SJSA1 (cell line): ENCODE data around the gene ROBO2. TPM values are rescaled to one million over a fixed set of nuclear protein-coding genes. Genes with fewer than 3 reads are reported as not detected.

Source experiments
- DNase-seq, 2 experiments: peaks; one replicate each; pipeline ENCODE4 v3.0.0-alpha.2; 2015 to 2020; ENCODE audit warnings: low spot score in 2 of 2, low read depth in 1 of 2
- H3K27ac ChIP-seq: fragments of 250-450 bp; sonication (Bioruptor Pico); 2 replicates; pipeline ENCODE4 v1.5.1; 2020; ENCODE audit warnings: mild to moderate bottlenecking, moderate library complexity
- H3K27me3 ChIP-seq: fragments of 250-450 bp; sonication (Bioruptor Pico); replicated peaks from 2 replicates; pipeline ENCODE4 v1.5.1; 2020; ENCODE audit warnings: mild to moderate bottlenecking, moderate library complexity
- H3K36me3 ChIP-seq: fragments of 250-450 bp; sonication (Bioruptor Pico); 2 replicates; pipeline ENCODE4 v1.5.1; 2020; ENCODE audit warnings: mild to moderate bottlenecking
- H3K4me1 ChIP-seq: fragments of 250-450 bp; sonication (Bioruptor Pico); replicated peaks from 2 replicates; pipeline ENCODE4 v1.6.1; 2021; ENCODE audit warnings: mild to moderate bottlenecking
- H3K4me3 ChIP-seq: fragments of 250-450 bp; sonication (Bioruptor Pico); 2 replicates; pipeline ENCODE4 v1.5.1; 2020; ENCODE audit warnings: mild to moderate bottlenecking
- H3K9me3 ChIP-seq: fragments of 250-450 bp; sonication (Bioruptor Pico); replicated peaks from 2 replicates; pipeline ENCODE4 v1.5.1; 2020; ENCODE audit warnings: mild to moderate bottlenecking
- total RNA-seq: library from RNA; depleted of rRNA; stranded (reverse); fragments of >200 nt; shearing (Covaris generic); gene quantifications from 2 replicates; pipeline ENCODE4 v1.2.3, GENCODE V29; 2014

ROBO2 gene
- total RNA-seq, 1 experiment from 2014 or later, result not detected

DNA sequence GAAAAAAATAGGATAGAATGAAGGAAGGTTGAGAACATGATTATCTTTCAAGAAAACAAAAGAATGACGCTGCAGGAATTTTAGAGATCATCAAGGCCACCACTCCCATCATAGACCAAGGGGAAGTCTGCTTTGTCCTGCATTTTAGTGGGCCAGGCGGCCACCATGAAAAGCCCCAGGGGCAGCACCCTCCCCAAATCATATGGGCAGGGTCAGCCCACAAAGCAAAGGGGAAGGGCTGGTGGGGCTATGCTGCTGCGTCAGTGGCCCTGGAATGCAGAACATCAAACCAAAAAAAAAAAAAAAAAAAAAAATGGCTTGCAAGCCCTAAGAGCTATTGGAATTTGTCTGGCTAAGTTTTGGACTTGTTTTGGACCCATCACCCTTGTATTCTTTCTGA, 620.8 kb downstream of the ROBO2 start:
- H3K36me3 ChIP-seq, result no peaks in the 10 kb centered on the region
- no peak for DNase-seq

DNA sequence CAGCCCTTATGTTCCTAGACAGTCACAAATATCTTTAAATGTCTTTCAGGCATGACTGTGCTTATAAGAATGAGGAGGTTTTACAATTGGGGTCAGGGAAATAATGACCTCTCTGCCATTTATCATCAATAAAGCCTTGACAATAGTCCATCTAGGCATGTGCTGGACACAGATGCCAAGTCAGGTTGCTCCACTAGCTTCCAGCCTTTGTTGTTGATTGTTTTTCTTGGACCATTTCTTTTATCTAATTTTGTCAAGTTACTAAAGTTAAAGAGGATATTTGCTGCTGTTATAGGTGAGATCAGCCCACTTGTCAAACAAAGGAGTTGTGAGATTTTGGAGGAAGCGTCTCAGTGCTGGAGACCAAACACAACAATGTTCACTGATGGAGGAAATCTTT, 628.0 kb downstream of the ROBO2 start:
- Histone ChIP-seq H3K27me3 (no peaks in the 10 kb centered on the region), H3K36me3 (no peaks in the 10 kb centered on the region), H3K27ac (no peak overlapping the region), H3K4me3 (no peak overlapping the region), H3K9me3 (no peaks in the 10 kb centered on the region), H3K4me1 (no peaks in the 10 kb centered on the region)
- DNase-seq, result no peak

More for the DNA sequence above, 620.8 kb downstream of the ROBO2 start:
- Histone ChIP-seq H3K4me1 (no peaks in the 10 kb centered on the region), H3K9me3 (no peaks in the 10 kb centered on the region), H3K27me3 (no peaks in the 10 kb centered on the region), H3K27ac (no peak overlapping the region), H3K4me3 (no peak overlapping the region)

GRCh38 chr3:77668376-77668775, 628.5 kb downstream of the ROBO2 start:
- Histone ChIP-seq H3K4me3 (no peak overlapping the region), H3K4me1 (no peaks in the 10 kb centered on the region), H3K27me3 (no peaks in the 10 kb centered on the region), H3K27ac (no peak overlapping the region), H3K36me3 (no peaks in the 10 kb centered on the region), H3K9me3 (no peaks in the 10 kb centered on the region)
- DNase-seq, result no peak

DNA sequence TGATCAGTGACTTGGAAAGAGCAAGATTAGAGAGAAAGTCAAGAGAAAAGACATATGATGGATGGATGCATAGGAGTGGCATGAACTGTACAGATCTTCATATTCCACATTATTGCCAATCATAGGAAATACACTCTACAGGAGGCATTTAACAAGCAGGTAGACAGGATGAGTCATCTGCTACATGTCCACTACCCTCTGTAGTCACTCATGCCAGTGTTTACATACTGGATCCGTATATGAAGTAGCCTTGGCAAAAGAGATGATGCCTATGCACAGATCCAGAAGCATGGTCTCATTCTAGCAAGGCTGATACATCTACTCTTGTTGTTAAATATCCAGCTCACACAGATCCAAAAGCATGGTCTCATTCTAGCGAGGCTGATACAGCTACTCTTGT, 632.1 kb downstream of the ROBO2 start:
- Histone ChIP-seq H3K4me3 (no peak overlapping the region), H3K9me3 (no peaks in the 10 kb centered on the region), H3K27me3 (no peaks in the 10 kb centered on the region), H3K36me3 (no peaks in the 10 kb centered on the region), H3K27ac (no peak overlapping the region), H3K4me1 (no peaks in the 10 kb centered on the region)
- DNase-seq, result no peak

DNA sequence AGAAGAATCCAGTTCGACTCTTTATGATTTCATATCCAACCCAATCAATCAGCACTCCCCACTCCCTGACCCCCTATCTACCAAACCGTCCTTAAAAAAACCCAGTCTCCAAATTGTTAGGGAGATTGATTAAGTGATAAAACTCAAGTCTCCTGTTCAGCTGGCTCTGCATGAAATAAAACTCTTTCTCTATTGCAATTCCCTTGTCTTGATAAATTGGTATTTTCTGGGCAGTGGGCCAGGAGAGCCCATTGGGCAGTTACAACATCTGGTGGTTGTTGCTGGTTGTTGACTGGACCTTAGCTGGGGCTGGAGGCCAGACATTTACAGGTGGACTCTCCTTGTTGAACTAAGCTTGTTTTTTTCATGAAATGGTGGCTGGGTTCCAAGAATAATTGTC, 642.3 kb downstream of the ROBO2 start:
- Histone ChIP-seq H3K27ac (no peak overlapping the region), H3K27me3 (no peaks in the 10 kb centered on the region), H3K4me3 (no peak overlapping the region), H3K36me3 (no peaks in the 10 kb centered on the region), H3K4me1 (no peaks in the 10 kb centered on the region), H3K9me3 (no peaks in the 10 kb centered on the region)
- DNase-seq, result no peak

- Histone ChIP-seq H3K9me3 (no peaks in the 10 kb centered on the region), H3K36me3 (no peaks in the 10 kb centered on the region), H3K27ac (no peak overlapping the region), H3K4me3 (no peak overlapping the region), H3K27me3 (no peaks in the 10 kb centered on the region), H3K4me1 (no peaks in the 10 kb centered on the region)
- DNase-seq, result no peak
These were observed 644.2 kb downstream of the ROBO2 start for GRCh38 chr3:77684115-77684514.

DNA sequence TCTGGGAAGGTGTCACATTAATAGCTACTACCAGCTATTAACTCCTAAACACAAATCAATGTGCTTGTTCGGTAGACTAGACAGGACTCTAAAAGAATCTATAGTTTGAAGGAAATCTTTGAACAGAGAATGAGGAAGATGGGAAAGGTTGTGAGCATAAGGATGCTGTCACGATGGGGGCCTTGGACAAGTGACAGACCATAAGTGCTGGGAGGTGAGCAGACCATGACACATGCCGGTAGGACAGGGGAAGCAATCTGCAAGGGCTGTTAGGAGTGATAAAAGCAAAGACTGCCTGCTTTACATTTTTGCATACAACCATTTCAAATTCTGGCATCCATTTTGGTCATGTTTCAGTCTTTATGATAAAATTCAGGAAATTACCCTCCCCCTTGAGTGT, 645.8 kb downstream of the ROBO2 start:
- Histone ChIP-seq H3K4me3 (no peak overlapping the region), H3K4me1 (no peaks in the 10 kb centered on the region), H3K27me3 (no peaks in the 10 kb centered on the region), H3K36me3 (no peaks in the 10 kb centered on the region), H3K9me3 (no peaks in the 10 kb centered on the region), H3K27ac (no peak overlapping the region)
- no peak for DNase-seq

GRCh38 chr3:77686560-77686959, 646.7 kb downstream of the ROBO2 start:
- Histone ChIP-seq H3K4me3 (no peak overlapping the region), H3K9me3 (no peaks in the 10 kb centered on the region), H3K36me3 (no peaks in the 10 kb centered on the region), H3K4me1 (no peaks in the 10 kb centered on the region), H3K27me3 (no peaks in the 10 kb centered on the region), H3K27ac (no peak overlapping the region)
- DNase-seq, result no peak

- H3K36me3 ChIP-seq, result no peaks in the 10 kb centered on the region
- no peak overlapping the region for H3K4me3 ChIP-seq
These were observed 647.6 kb downstream of the ROBO2 start for GRCh38 chr3:77687545-77687944.

DNA sequence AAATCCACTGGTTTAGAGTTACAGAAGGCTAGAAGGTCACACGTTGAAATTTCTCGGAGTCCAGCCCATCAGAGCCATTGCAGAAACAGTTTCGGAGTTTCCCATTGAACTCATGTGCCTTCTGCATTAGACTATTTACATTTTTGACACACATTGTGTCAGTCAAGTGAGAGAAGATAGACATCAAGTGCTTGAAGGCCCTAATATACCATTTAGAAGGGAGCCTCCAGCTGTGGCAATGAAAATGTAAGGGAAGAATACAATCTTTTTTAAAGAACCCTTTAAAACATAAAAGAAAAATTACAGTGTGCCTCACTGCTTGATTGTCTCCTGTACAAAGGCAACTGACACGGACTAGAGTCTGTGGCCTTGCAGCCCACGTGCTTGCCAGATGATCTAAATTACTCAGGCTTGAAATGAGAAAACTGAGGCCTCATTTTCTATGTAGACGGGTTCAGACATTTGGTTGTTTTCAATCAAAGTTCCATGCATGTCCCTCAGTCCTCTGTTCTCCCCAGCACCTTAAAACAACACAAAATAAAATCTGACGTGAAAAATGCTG, 650.5 kb downstream of the ROBO2 start:
- Histone ChIP-seq H3K27me3 (no peaks in the 10 kb centered on the region), H3K4me3 (no peak overlapping the region), H3K9me3 (no peaks in the 10 kb centered on the region), H3K27ac (no peak overlapping the region), H3K36me3 (no peaks in the 10 kb centered on the region), H3K4me1 (no peaks in the 10 kb centered on the region)
- no peak for DNase-seq

More at GRCh38 chr3:77687545-77687944, 647.6 kb downstream of the ROBO2 start:
- DNase-seq, result no peak
- Histone ChIP-seq H3K27ac (no peak overlapping the region), H3K27me3 (no peaks in the 10 kb centered on the region), H3K9me3 (no peaks in the 10 kb centered on the region), H3K4me1 (no peaks in the 10 kb centered on the region)

- Histone ChIP-seq H3K4me1 (no peaks in the 10 kb centered on the region), H3K36me3 (no peaks in the 10 kb centered on the region), H3K9me3 (no peaks in the 10 kb centered on the region), H3K27ac (no peak overlapping the region), H3K4me3 (no peak overlapping the region), H3K27me3 (no peaks in the 10 kb centered on the region)
- no peak for DNase-seq
These were observed 653.2 kb downstream of the ROBO2 start for GRCh38 chr3:77693147-77693546.

DNA sequence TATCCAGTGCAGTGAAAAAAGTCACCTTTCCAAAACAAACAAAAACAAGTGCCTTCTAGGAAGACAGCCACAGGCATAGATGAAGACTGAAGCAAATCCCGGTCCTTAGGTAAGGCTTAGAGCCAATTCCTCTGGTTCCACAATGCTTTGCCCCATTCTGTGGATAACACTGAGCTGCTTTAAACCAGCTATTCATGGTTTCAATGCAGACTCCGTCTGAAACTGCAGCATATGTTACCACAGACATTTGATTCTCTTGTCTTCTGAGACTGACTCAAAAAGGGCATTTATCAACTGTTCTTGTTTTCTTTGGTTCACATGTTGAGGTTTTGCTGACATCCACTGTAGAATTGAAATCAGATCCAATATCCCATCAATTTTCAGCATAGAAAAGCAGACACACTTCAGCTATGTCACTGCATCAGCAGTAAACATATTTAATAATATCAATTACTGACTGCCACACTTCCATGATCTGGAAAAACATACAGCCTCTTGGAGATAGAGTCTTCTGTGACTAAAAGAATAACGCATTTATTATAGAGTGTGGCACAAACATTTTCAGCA, 659.3 kb downstream of the ROBO2 start:
- Histone ChIP-seq H3K4me1 (no peaks in the 10 kb centered on the region), H3K27me3 (no peaks in the 10 kb centered on the region), H3K27ac (no peak overlapping the region), H3K36me3 (no peaks in the 10 kb centered on the region), H3K9me3 (no peaks in the 10 kb centered on the region), H3K4me3 (no peak overlapping the region)
- DNase-seq, result no peak
